Measurements from ENCODE around the gene TRMT2B. TPM values are rescaled to one million over a fixed set of nuclear protein-coding genes. Genes with fewer than 3 reads are reported as not detected.
"Not testable (repeated sequence)": the region's sequence is repeated elsewhere in the genome, so short reads cannot be mapped to it uniquely, and the experiment has no call there.

TRMT2B gene
- total and polyA plus RNA-seq, 2 donors from 2014 or later: 8.6 to 24.8 TPM

GRCh38 chrX:100990139-100990538 lies 61.8 kb downstream of the TRMT2B start:
- no peak for DNase-seq
- Histone ChIP-seq H3K36me3 (ENCODE audit: control insufficient read depth in 2 of 3, insufficient read depth in 3 of 3, low read length in 3 of 3) (no peaks in the 10 kb centered on the region), H3K27me3 (ENCODE audit: control insufficient read depth, insufficient read depth, low read length) (no peaks in the 10 kb centered on the region), H3K9ac (ENCODE audit: low read length in 3 of 3) (no peak overlapping the region), H3K4me3 (ENCODE audit: low read length in 3 of 3) (no peak overlapping the region), H3K4me1 (ENCODE audit: control insufficient read depth in 2 of 3, insufficient read depth in 2 of 3, low read depth in 1 of 3, low read length in 3 of 3) (no peaks in the 10 kb centered on the region), H3K27ac (ENCODE audit: low read depth in 2 of 2, low read length in 2 of 2) (no peak overlapping the region), H3K9me3 (ENCODE audit: control insufficient read depth in 2 of 3, insufficient read depth in 1 of 3, low read length in 3 of 3) (no peaks in the 10 kb centered on the region)
- TF ChIP-seq CTCF (IDR thresholded peaks at IDR 0.05; ENCODE audit: borderline replicate concordance, extremely low read depth, insufficient read depth): no peak
- FAIRE-seq: no peak
- intact Hi-C loops (cut with DNase I): no loop called here

- Histone ChIP-seq H3K4me3 (ENCODE audit: low read length in 3 of 3) (no peak overlapping the region), H3K9ac (ENCODE audit: low read length in 3 of 3) (no peak overlapping the region), H3K36me3 (ENCODE audit: control insufficient read depth in 2 of 3, insufficient read depth in 3 of 3, low read length in 3 of 3) (no peaks in the 10 kb centered on the region), H3K4me1 (ENCODE audit: control insufficient read depth in 2 of 3, insufficient read depth in 2 of 3, low read depth in 1 of 3, low read length in 3 of 3) (no peaks in the 10 kb centered on the region), H3K9me3 (ENCODE audit: control insufficient read depth in 2 of 3, insufficient read depth in 1 of 3, low read length in 3 of 3) (no peaks in the 10 kb centered on the region), H3K27ac (ENCODE audit: low read depth in 2 of 2, low read length in 2 of 2) (no peak overlapping the region), H3K27me3 (ENCODE audit: control insufficient read depth, insufficient read depth, low read length) (no peaks in the 10 kb centered on the region)
- FAIRE-seq (no peak), DNase-seq (no peak)
- TF ChIP-seq CTCF (IDR thresholded peaks at IDR 0.05; ENCODE audit: borderline replicate concordance, extremely low read depth, insufficient read depth): no peak
- intact Hi-C loops (cut with DNase I): no loop called here
These were observed 67.1 kb downstream of the TRMT2B start for GRCh38 chrX:100984818-100985217.

- H3K4me3 ChIP-seq (ENCODE audit: low read length in 3 of 3); H3K4me1 ChIP-seq (ENCODE audit: control insufficient read depth in 2 of 3, insufficient read depth in 2 of 3, low read depth in 1 of 3, low read length in 3 of 3); H3K27me3 ChIP-seq (ENCODE audit: control insufficient read depth, insufficient read depth, low read length); DNase-seq; H3K9ac ChIP-seq (ENCODE audit: low read length in 3 of 3); FAIRE-seq; H3K27ac ChIP-seq (ENCODE audit: low read depth in 2 of 2, low read length in 2 of 2); H3K36me3 ChIP-seq (ENCODE audit: control insufficient read depth in 2 of 3, insufficient read depth in 3 of 3, low read length in 3 of 3); intact Hi-C loops (cut with DNase I); H3K9me3 ChIP-seq (ENCODE audit: control insufficient read depth in 2 of 3, insufficient read depth in 1 of 3, low read length in 3 of 3): not testable (repeated sequence)
These were observed 70.4 kb downstream of the TRMT2B start for GRCh38 chrX:100981498-100981845.

GRCh38 chrX:100980608-100981497 lies 71.1 kb downstream of the TRMT2B start:
- Histone ChIP-seq H3K27me3 (ENCODE audit: control insufficient read depth, insufficient read depth, low read length) (no peaks in the 10 kb centered on the region), H3K9ac (ENCODE audit: low read length in 3 of 3) (no peak overlapping the region), H3K36me3 (ENCODE audit: control insufficient read depth in 2 of 3, insufficient read depth in 3 of 3, low read length in 3 of 3) (no peaks in the 10 kb centered on the region), H3K9me3 (ENCODE audit: control insufficient read depth in 2 of 3, insufficient read depth in 1 of 3, low read length in 3 of 3) (no peaks in the 10 kb centered on the region), H3K27ac (ENCODE audit: low read depth in 2 of 2, low read length in 2 of 2) (no peak overlapping the region), H3K4me3 (ENCODE audit: low read length in 3 of 3) (no peak overlapping the region), H3K4me1 (ENCODE audit: control insufficient read depth in 2 of 3, insufficient read depth in 2 of 3, low read depth in 1 of 3, low read length in 3 of 3) (no peaks in the 10 kb centered on the region)
- DNase-seq (peak in 1 of 5 donors; percentile 80), FAIRE-seq (no peak)
- intact Hi-C loops (cut with DNase I): no loop called here
- TF ChIP-seq CTCF (IDR thresholded peaks at IDR 0.05; ENCODE audit: borderline replicate concordance, extremely low read depth, insufficient read depth): no peak
